Vagina (tissue), 2 donors: ENCODE data around the gene NLGN2.

Experiments used
- CTCF ChIP-seq, 3 experiments: fragments of 450-650 bp in 2 of 3; fragments of 200-600 bp in 1 of 3; sonication (generic) in 1 of 3; IDR thresholded peaks; one replicate each; pipeline ENCODE4 v1.5.1; 2017 to 2019; ENCODE audit warnings: antibody characterized with exemption in 3 of 3, mild to moderate bottlenecking in 2 of 3, moderate library complexity in 2 of 3
- POLR2A ChIP-seq, 2 donors: fragments of 450-650 bp; IDR thresholded peaks; one replicate each; pipeline ENCODE4 v1.6.1; 2017; ENCODE audit warnings: antibody characterized with exemption in 2 of 2, mild to moderate bottlenecking in 2 of 2, moderate library complexity in 2 of 2

DNA sequence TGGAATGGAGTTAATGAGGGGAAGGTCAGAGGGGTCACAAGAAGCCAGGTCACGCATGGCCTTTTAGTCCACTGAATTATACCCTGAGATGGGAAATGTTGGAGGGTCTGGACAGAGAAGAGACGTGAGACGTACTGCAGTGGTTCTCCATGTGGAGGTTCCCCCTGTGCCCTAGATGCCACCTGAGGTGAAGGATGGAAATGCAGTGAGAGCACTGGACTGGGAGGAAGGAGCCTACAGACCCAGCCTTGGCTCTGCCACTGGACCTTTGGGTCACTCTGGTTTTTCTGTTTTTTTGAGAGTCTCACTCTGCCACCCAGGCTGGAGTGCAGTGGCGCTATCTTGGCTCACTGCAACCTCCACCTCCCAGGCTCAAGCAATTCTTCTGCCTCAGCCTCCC is 11.5 kb upstream of the NLGN2 start:
- TF ChIP-seq CTCF (IDR thresholded peaks at IDR 0.05) (no peak), POLR2A (IDR thresholded peaks at IDR 0.05) (no peak)
